Erythroblast (primary cell): ENCODE results near the gene TOR1AIP2.

Experiments
- GATA1 ChIP-seq: IDR thresholded peaks from 2 replicates; pipeline ENCODE4 v1.6.1; 2011; ENCODE audit warnings: low read depth, mild to moderate bottlenecking, control low read depth, low read length, moderate library complexity
- POLR2A ChIP-seq: IDR thresholded peaks from 2 replicates; pipeline ENCODE4 v1.6.1; 2011; ENCODE audit warnings: mild to moderate bottlenecking, low read length

DNA sequence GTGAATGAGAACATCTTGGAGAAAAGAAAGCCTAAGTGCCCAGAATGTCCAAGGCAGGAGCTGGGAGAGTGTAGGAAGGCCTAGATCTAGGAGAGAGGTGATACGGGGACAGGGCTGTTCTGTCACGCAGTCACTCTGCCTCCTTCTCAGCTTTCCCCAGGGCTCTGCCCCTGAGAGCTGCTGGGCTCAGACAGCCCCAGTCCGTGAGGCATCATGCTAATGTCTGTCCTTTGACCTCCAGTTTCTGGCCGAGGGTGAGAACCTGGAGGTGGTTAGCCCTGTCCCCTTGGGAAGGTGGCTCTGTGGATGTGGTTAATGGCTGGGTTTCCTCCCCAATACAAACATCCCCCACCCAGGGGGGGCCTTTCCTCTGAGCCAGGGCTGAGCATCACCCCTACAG lies 71.3 kb downstream of the TOR1AIP2 start:
- TF ChIP-seq POLR2A (no peak), GATA1 (no peak)
